Mucosa of rectum (tissue), 2 donors: ENCODE measurements around the gene MCCC1.
"Not testable (repeated sequence)": the region's sequence is repeated elsewhere in the genome, so short reads cannot be mapped to it uniquely, and the experiment has no call there.

Source experiments
- H3K27ac ChIP-seq, 2 donors: one replicate each; pipeline ENCODE4 v1.7.0; 2013; ENCODE audit warnings: inconsistent platforms in 2 of 2, low read depth in 2 of 2, low read length in 2 of 2
- H3K27me3 ChIP-seq, 2 donors: one replicate each; pipeline ENCODE4 v1.7.0; 2013; ENCODE audit warnings: low read length in 2 of 2; ENCODE audit not compliant: control insufficient read depth in 2 of 2, insufficient read depth in 2 of 2
- H3K36me3 ChIP-seq, 2 donors: one replicate each; pipeline ENCODE4 v1.7.0; 2013; ENCODE audit warnings: low read length in 2 of 2; ENCODE audit not compliant: control insufficient read depth in 2 of 2, insufficient read depth in 2 of 2
- H3K4me1 ChIP-seq, 2 donors: one replicate each; pipeline ENCODE4 v1.7.0; 2013; ENCODE audit warnings: low read length in 2 of 2, mild to moderate bottlenecking in 1 of 2; ENCODE audit not compliant: control insufficient read depth in 2 of 2, insufficient read depth in 2 of 2
- H3K4me3 ChIP-seq, 2 donors: one replicate each; pipeline ENCODE4 v1.7.0; 2013; ENCODE audit warnings: low read length in 2 of 2
- H3K9ac ChIP-seq, 2 donors: one replicate each; pipeline ENCODE4 v1.7.0; 2013; ENCODE audit warnings: low read length in 2 of 2, low read depth in 1 of 2, mild to moderate bottlenecking in 1 of 2
- H3K9me3 ChIP-seq, 2 donors: one replicate each; pipeline ENCODE4 v1.7.0; 2013; ENCODE audit warnings: low read length in 2 of 2; ENCODE audit not compliant: control insufficient read depth in 2 of 2
- donor health status: healthy.
- donor health status: Normal muscosa, but diverticular disease.

Gene MCCC1

GRCh38 chr3:182999767-183000166, 99.5 kb downstream of the MCCC1 start:
- no peaks in the 10 kb centered on the region for H3K36me3 ChIP-seq
- no peak overlapping the region for H3K9ac ChIP-seq
- H3K27ac ChIP-seq, result no peak overlapping the region
- no peaks in the 10 kb centered on the region for H3K9me3 ChIP-seq
- H3K4me1 ChIP-seq, result no peaks in the 10 kb centered on the region
- H3K27me3 ChIP-seq, result no peaks in the 10 kb centered on the region
- H3K4me3 ChIP-seq, result no peak overlapping the region

GRCh38 chr3:182993486-182994201, 105.7 kb downstream of the MCCC1 start:
- H3K4me1 ChIP-seq, H3K4me3 ChIP-seq: not testable (repeated sequence)

GRCh38 chr3:182989566-182989965, 109.7 kb downstream of the MCCC1 start:
- Histone ChIP-seq H3K27ac (no peak overlapping the region), H3K27me3 (no peaks in the 10 kb centered on the region), H3K9me3 (no peaks in the 10 kb centered on the region), H3K36me3 (no peaks in the 10 kb centered on the region), H3K9ac (no peak overlapping the region), H3K4me1 (no peaks in the 10 kb centered on the region), H3K4me3 (no peak overlapping the region)

More at GRCh38 chr3:182993486-182994201, 105.7 kb downstream of the MCCC1 start:
- H3K36me3 ChIP-seq, H3K27me3 ChIP-seq, H3K9ac ChIP-seq, H3K9me3 ChIP-seq, H3K27ac ChIP-seq: not testable (repeated sequence)

GRCh38 chr3:182986021-182986420, 113.3 kb downstream of the MCCC1 start:
- no peaks in the 10 kb centered on the region for H3K36me3 ChIP-seq
- no peak overlapping the region for H3K27ac ChIP-seq
- no peaks in the 10 kb centered on the region for H3K27me3 ChIP-seq
- no peaks in the 10 kb centered on the region for H3K9me3 ChIP-seq
- no peak overlapping the region for H3K4me3 ChIP-seq
- peaks cover 0 to 2% of the 10 kb centered on the region in 2 donors for H3K4me1 ChIP-seq
- H3K9ac ChIP-seq, result no peak overlapping the region

GRCh38 chr3:182983876-182984275, 115.4 kb downstream of the MCCC1 start:
- no peaks in the 10 kb centered on the region for H3K36me3 ChIP-seq
- no peak overlapping the region for H3K4me3 ChIP-seq
- no peaks in the 10 kb centered on the region for H3K9me3 ChIP-seq
- no peak overlapping the region for H3K9ac ChIP-seq
- no peaks in the 10 kb centered on the region for H3K27me3 ChIP-seq
- no peak overlapping the region for H3K27ac ChIP-seq
- H3K4me1 ChIP-seq, result peaks cover 5 to 9% of the 10 kb centered on the region in 2 donors

- Histone ChIP-seq H3K4me1 (peaks cover 9 to 15% of the 10 kb centered on the region in 2 donors), H3K36me3 (no peaks in the 10 kb centered on the region), H3K9ac (peak overlapping the region; percentile 51 to 60), H3K27me3 (no peaks in the 10 kb centered on the region), H3K9me3 (no peaks in the 10 kb centered on the region), H3K27ac (peak overlapping the region in 1 of 2 donors; percentile 43), H3K4me3 (peak overlapping the region; percentile 72 to 74)
These were observed 118.3 kb downstream of the MCCC1 start for GRCh38 chr3:182981038-182981380.

- Histone ChIP-seq H3K9ac (peak within 1 kb of the TSS; percentile 60 to 75), H3K4me1 (peaks cover 9 to 15% of the 10 kb centered on the region in 2 donors), H3K4me3 (peak within 1 kb of the TSS; percentile 74 to 83), H3K36me3 (no peaks in the 10 kb centered on the region), H3K27ac (peak within 1 kb of the TSS; percentile 43 to 59), H3K9me3 (no peaks in the 10 kb centered on the region), H3K27me3 (no peaks in the 10 kb centered on the region)
These were observed 118.9 kb downstream of the MCCC1 start, which contains the start of gene DCUN1D1 for GRCh38 chr3:182980204-182981037. Gene DCUN1D1 (minus strand): TSS chr3:182980538. CDS start chr3:182980489, 49 bp downstream.

GRCh38 chr3:182979674-182980191, 119.6 kb downstream of the MCCC1 start:
- peak overlapping the region; percentile 43 to 75 for H3K9ac ChIP-seq
- peak overlapping the region; percentile 74 to 83 for H3K4me3 ChIP-seq
- peaks cover 9 to 15% of the 10 kb centered on the region in 2 donors for H3K4me1 ChIP-seq
- no peaks in the 10 kb centered on the region for H3K9me3 ChIP-seq
- peak overlapping the region; percentile 43 to 59 for H3K27ac ChIP-seq
- H3K27me3 ChIP-seq, result no peaks in the 10 kb centered on the region
- H3K36me3 ChIP-seq, result no peaks in the 10 kb centered on the region

GRCh38 chr3:182979103-182979673, 120.1 kb downstream of the MCCC1 start:
- Histone ChIP-seq H3K9me3 (no peaks in the 10 kb centered on the region), H3K27me3 (no peaks in the 10 kb centered on the region), H3K27ac (no peak overlapping the region), H3K36me3 (no peaks in the 10 kb centered on the region), H3K4me3 (peak overlapping the region; percentile 74 to 83), H3K9ac (peak overlapping the region; percentile 43 to 75), H3K4me1 (peaks cover 9 to 15% of the 10 kb centered on the region in 2 donors)

GRCh38 chr3:182978387-182978786, 120.9 kb downstream of the MCCC1 start:
- no peaks in the 10 kb centered on the region for H3K27me3 ChIP-seq
- H3K9me3 ChIP-seq, result no peaks in the 10 kb centered on the region
- no peak overlapping the region for H3K4me3 ChIP-seq
- H3K9ac ChIP-seq, result no peak overlapping the region
- no peak overlapping the region for H3K27ac ChIP-seq
- no peaks in the 10 kb centered on the region for H3K36me3 ChIP-seq
- H3K4me1 ChIP-seq, result peaks cover 9 to 15% of the 10 kb centered on the region in 2 donors
